Measurements from ENCODE around the gene CCDC106.

GRCh38 chr19:55635334-55635717 lies 12.7 kb upstream of the CCDC106 start:
- TF ChIP-seq, protein P1, sequence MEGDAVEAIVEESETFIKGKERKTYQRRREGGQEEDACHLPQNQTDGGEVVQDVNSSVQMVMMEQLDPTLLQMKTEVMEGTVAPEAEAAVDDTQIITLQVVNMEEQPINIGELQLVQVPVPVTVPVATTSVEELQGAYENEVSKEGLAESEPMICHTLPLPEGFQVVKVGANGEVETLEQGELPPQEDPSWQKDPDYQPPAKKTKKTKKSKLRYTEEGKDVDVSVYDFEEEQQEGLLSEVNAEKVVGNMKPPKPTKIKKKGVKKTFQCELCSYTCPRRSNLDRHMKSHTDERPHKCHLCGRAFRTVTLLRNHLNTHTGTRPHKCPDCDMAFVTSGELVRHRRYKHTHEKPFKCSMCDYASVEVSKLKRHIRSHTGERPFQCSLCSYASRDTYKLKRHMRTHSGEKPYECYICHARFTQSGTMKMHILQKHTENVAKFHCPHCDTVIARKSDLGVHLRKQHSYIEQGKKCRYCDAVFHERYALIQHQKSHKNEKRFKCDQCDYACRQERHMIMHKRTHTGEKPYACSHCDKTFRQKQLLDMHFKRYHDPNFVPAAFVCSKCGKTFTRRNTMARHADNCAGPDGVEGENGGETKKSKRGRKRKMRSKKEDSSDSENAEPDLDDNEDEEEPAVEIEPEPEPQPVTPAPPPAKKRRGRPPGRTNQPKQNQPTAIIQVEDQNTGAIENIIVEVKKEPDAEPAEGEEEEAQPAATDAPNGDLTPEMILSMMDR (conservative IDR thresholded peaks at IDR 0.05) = no peak
- no peak for TF ChIP-seq ZFX (IDR thresholded peaks at IDR 0.05)

Data from C4-2B (cell line).